ENCODE data around the gene LPP.

LPP gene

DNA sequence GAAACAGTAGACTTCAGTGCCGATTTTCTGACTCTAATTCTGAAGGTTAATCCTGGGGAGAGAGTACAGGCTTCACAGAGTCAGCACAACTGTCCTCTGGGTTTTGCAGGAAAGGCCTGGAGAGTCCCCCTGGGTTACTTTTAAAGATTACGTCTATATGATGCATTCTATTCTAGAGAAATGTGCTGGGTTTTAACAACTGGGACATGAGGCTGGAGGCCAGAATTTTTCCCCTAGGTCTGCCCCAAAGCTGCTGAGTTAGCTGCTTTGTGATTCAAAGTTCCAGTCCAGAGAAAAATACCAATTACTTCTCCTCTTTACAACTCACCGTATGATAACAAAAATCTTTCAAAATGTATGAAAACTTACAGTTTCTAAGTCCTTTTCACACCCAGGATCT lies 777.1 kb downstream of the LPP start:
- no peak for ATAC-seq (ENCODE audit: low read depth)
- Histone ChIP-seq H3K4me1 (ENCODE audit: insufficient read depth, poor library complexity, severe bottlenecking) (no peaks in the 10 kb centered on the region), H3K27ac (ENCODE audit: poor library complexity, severe bottlenecking) (no peak overlapping the region), H3K36me3 (ENCODE audit: low read depth) (no peaks in the 10 kb centered on the region), H3K27me3 (ENCODE audit: insufficient read depth, poor library complexity, severe bottlenecking) (no peaks in the 10 kb centered on the region), H3K4me3 (ENCODE audit: severe bottlenecking) (no peak overlapping the region), H3K9me3 (ENCODE audit: severe bottlenecking) (no peaks in the 10 kb centered on the region)
- DNase-seq (ENCODE audit: low spot score): no peak
- TF ChIP-seq, protein P1, sequence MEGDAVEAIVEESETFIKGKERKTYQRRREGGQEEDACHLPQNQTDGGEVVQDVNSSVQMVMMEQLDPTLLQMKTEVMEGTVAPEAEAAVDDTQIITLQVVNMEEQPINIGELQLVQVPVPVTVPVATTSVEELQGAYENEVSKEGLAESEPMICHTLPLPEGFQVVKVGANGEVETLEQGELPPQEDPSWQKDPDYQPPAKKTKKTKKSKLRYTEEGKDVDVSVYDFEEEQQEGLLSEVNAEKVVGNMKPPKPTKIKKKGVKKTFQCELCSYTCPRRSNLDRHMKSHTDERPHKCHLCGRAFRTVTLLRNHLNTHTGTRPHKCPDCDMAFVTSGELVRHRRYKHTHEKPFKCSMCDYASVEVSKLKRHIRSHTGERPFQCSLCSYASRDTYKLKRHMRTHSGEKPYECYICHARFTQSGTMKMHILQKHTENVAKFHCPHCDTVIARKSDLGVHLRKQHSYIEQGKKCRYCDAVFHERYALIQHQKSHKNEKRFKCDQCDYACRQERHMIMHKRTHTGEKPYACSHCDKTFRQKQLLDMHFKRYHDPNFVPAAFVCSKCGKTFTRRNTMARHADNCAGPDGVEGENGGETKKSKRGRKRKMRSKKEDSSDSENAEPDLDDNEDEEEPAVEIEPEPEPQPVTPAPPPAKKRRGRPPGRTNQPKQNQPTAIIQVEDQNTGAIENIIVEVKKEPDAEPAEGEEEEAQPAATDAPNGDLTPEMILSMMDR (IDR thresholded peaks at IDR 0.05; ENCODE audit: poor library complexity, severe bottlenecking): no peak

GRCh38 chr3:188931531-188931930 lies 777.6 kb downstream of the LPP start:
- no peak for DNase-seq (ENCODE audit: low spot score)
- Histone ChIP-seq H3K4me1 (ENCODE audit: insufficient read depth, poor library complexity, severe bottlenecking) (no peaks in the 10 kb centered on the region), H3K4me3 (ENCODE audit: severe bottlenecking) (no peak overlapping the region), H3K27me3 (ENCODE audit: insufficient read depth, poor library complexity, severe bottlenecking) (no peaks in the 10 kb centered on the region), H3K27ac (ENCODE audit: poor library complexity, severe bottlenecking) (no peak overlapping the region), H3K9me3 (ENCODE audit: severe bottlenecking) (no peaks in the 10 kb centered on the region), H3K36me3 (ENCODE audit: low read depth) (no peaks in the 10 kb centered on the region)
- ATAC-seq (ENCODE audit: low read depth): no peak
- TF ChIP-seq, protein P1 (IDR thresholded peaks at IDR 0.05; ENCODE audit: poor library complexity, severe bottlenecking): no peak

- no peak for DNase-seq (ENCODE audit: low spot score)
- H3K27me3 ChIP-seq (ENCODE audit: insufficient read depth, poor library complexity, severe bottlenecking): no peaks in the 10 kb centered on the region
- H3K9me3 ChIP-seq (ENCODE audit: severe bottlenecking): no peaks in the 10 kb centered on the region
- ATAC-seq (ENCODE audit: low read depth): no peak
- no peak overlapping the region for H3K27ac ChIP-seq (ENCODE audit: poor library complexity, severe bottlenecking)
- peaks cover 2% of the 10 kb centered on the region for H3K4me1 ChIP-seq (ENCODE audit: insufficient read depth, poor library complexity, severe bottlenecking)
- H3K36me3 ChIP-seq (ENCODE audit: low read depth): no peaks in the 10 kb centered on the region
- no peak overlapping the region for H3K4me3 ChIP-seq (ENCODE audit: severe bottlenecking)
- TF ChIP-seq, protein P1 (IDR thresholded peaks at IDR 0.05; ENCODE audit: poor library complexity, severe bottlenecking): no peak
Measured at GRCh38 chr3:188934989-188935388, 781.0 kb downstream of the LPP start.

DNA sequence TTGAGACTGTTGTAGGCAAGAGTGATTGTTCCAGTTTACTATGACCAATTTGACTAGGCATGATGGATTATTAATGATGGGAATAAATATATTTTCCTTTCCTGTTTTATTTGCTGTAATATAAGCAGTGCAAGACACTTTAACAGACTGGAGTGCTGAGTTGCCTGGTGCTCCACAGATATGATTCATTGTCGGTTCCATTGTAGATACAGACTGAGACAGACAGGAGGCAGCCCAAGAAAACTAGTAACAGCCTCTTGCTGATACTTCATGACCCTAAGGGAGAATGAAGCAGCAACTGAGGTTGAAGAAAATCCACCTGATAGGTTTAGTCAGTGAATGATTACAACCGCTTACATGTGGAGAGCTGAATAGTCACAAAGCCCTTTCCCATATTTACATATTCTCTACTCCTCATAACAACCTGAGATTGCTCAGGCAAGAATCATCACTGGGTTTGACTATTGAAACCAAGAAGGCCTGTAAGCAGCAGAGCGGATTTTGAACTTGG lies 782.7 kb downstream of the LPP start:
- H3K4me1 ChIP-seq (ENCODE audit: insufficient read depth, poor library complexity, severe bottlenecking): peaks cover 2% of the 10 kb centered on the region
- ATAC-seq (ENCODE audit: low read depth) (no peak), DNase-seq (ENCODE audit: low spot score) (no peak)
- H3K27ac ChIP-seq (ENCODE audit: poor library complexity, severe bottlenecking): no peak overlapping the region
- H3K36me3 ChIP-seq (ENCODE audit: low read depth): no peaks in the 10 kb centered on the region
- H3K4me3 ChIP-seq (ENCODE audit: severe bottlenecking): no peak overlapping the region
- H3K9me3 ChIP-seq (ENCODE audit: severe bottlenecking): no peaks in the 10 kb centered on the region
- H3K27me3 ChIP-seq (ENCODE audit: insufficient read depth, poor library complexity, severe bottlenecking): no peaks in the 10 kb centered on the region
- TF ChIP-seq, protein P1 (IDR thresholded peaks at IDR 0.05; ENCODE audit: poor library complexity, severe bottlenecking): no peak

GRCh38 chr3:188937389-188937788 lies 783.4 kb downstream of the LPP start:
- TF ChIP-seq, protein P1 (IDR thresholded peaks at IDR 0.05; ENCODE audit: poor library complexity, severe bottlenecking): no peak
- no peaks in the 10 kb centered on the region for H3K36me3 ChIP-seq (ENCODE audit: low read depth)
- H3K27me3 ChIP-seq (ENCODE audit: insufficient read depth, poor library complexity, severe bottlenecking): no peaks in the 10 kb centered on the region
- H3K4me3 ChIP-seq (ENCODE audit: severe bottlenecking): no peak overlapping the region
- H3K27ac ChIP-seq (ENCODE audit: poor library complexity, severe bottlenecking): no peak overlapping the region
- peaks cover 2% of the 10 kb centered on the region for H3K4me1 ChIP-seq (ENCODE audit: insufficient read depth, poor library complexity, severe bottlenecking)
- ATAC-seq (ENCODE audit: low read depth) (peak; percentile 58; the same call in 1 of the 3 replicates), DNase-seq (ENCODE audit: low spot score) (no peak)
- H3K9me3 ChIP-seq (ENCODE audit: severe bottlenecking): no peaks in the 10 kb centered on the region
